RPMI8226 (cell line): ENCODE measurements around the gene RIPOR3.
A peak's percentile ranks its signal among the peaks of the same experiment; 100 is the strongest.
"Not testable (repeated sequence)": the region's sequence is repeated elsewhere in the genome, so short reads cannot be mapped to it uniquely, and the experiment has no call there.

Experiments
- DNase-seq: peaks from one replicate; pipeline ENCODE4 v3.0.0-alpha.2; 2015

RIPOR3 gene

DNA sequence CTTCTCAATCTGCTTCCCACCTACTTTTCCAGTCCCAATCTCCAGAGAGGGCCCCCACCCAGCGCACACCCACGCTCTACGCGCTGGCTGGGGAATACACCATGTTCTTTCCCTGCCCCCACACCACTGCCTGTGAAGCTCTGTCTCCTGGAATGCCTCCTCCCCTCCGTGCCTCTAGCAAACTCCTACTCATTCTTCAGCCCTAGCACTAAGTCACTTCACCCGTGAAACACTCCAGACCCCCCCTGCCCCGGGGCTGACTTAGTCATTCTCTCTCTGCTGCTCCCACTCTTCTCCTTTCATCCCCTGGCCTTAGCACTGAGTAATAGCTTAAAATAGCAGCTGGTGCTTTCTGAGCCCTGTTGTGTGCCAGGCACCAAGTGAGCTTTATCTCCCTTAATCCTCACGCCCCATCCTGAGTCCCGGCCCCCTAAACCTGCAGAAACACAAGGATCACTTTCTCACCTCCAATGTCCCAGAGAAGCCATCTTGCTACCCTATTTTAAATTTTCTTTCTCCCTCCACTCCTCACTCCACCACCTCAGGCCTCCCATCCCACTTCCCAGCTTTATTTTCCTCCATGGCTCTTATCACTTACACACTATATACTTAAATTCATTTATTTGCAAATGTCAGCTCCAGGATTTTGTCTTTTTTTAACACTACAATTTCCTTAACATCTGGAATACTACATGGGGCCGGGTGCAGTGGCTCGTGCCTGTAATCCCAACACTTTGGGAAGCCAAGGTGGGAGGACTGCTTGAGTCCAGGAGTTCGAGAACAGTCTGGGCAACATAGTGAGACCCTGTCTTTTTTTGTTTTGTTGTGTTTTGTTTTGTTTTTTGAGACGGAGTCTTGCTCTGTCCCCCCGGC lies 33.7 kb upstream of the RIPOR3 start:
- DNase-seq, result no peak

DNA sequence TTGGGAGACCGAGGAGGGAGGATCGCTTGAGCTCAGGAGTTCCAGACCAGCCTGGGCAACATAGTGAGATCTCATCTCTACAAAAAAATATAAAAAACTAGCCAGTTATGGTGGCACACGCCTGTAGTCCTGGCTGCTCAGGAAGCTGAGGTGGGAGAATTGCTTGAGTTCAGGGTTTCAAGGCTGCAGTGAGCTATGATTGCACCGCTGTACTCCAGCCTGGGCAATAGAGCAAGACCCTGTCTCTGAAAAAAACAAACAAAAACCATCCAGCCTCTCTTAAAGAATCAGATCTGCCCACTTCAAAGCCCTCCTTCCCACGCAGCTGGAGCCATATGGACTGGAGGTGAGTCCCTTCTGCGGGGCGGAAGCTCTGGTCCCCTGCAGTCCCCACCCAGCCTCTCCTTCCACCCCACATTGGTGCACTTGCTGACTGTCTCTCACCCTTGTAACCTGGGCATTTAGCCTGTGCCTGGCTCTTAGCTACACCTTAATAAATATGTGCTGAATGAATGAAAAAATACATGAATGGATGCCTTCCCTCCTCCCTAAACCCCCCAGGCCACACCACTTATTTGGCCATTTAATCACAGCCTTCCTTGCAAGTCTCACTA lies 32.9 kb upstream of the RIPOR3 start:
- DNase-seq, result no peak

DNA sequence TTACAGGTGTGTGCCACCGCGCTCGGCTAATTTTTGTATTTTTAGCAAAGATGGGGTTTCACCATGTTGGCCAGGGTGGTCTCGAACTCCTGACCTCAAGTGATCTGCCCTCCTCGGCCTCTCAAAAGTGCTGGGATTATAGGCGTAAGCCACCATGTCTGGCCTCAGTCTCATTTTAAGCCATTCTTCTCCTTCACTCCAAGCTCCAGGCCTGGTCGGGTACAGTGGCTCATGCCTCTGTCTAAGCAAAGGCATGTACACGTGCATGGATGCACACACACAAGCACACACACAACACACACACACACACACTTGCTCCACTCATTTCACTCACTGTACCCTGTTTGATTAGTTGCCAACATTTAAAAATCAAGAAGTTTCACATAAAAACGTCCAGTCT lies 32.3 kb upstream of the RIPOR3 start:
- DNase-seq, result no peak

DNA sequence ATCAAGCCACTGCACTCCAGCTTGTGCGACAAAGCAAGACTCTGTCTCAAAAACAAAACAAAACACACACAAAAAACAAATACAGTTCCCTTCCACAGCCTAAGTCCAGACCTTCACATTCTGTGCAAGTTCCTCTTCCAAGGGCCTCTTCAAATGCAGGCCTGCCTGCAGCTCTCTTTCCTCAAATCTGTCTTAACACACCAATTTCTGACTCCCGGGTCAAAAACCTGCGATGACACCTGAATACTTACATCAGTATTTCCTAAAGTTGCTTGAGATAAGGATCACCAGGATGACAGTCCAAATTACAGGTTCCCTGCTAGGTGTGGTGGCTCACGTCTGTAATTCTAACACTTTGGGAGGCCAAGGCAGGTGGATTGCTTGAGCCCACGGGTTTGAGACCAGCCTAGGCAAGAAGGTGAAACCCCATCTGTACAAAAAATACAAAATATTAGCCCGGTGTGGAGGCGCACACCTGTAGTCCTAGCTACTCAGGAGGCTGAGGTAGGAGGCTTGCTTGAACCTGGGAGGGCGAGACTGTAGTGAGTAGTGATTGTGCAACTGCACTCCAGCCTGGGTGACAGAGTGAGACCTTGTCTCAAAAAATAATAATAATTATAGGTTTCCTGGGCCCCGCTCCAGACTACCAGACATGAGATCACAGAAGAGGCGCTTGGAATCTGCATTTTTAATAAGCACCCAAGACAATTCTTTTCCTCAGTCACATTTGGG lies 31.2 kb upstream of the RIPOR3 start:
- DNase-seq, result no peak

DNA sequence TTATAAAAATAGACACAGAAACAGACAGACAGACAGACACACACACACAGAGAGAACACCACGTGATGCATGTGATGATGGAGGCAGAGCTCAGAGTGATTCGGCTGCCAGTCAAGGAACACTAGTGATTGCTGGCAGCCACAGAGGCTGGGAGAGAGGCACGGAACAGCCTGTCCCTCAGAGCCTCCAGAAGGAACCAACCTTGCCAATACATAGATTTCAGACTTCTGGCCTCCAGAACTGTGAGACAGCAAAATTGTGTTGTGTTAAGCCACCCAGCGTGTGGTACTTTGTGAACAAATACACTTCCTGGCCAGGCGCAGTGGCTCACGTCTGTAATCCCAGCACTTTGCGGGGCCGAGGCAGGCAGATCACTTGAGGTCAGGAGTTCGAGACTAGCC lies 30.5 kb upstream of the RIPOR3 start:
- no peak for DNase-seq

DNA sequence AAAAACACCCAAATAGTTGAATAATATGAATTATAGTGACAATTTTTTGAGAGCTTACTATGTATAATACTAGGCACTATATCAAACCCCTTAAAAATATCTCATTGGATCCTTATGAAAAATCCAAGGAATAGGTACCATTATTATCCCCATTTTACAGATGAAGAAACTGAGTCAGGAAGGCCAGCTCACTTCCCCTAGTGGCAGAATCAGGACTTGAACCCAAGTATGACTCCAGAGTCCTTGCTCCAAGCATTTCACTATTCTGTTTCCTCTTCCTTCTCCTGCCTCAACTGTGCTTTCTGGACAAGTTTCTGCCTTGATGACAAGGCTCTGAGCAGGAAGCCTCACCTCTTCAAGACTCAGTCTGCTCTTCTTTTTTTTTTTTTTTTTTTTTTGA lies 29.2 kb upstream of the RIPOR3 start:
- DNase-seq, result no peak

DNA sequence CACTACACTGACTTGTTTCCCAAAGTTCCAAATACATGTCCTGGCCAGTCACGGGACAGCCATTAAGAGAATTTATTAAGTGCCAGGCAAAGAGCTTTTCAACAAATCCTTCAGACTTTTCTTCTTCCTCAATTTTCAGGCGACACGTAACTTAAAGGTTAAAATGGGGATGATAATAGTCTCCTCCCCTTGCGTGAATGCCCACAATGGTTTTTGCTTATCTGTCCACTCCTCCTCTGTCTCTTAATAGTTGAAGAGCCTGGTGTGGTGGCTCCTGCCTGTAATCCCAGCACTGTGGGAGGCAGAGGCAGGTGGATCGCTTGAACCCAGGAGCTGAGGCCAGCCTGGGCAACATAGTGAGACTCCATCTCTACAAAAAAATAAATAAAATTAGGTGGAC lies 28.7 kb upstream of the RIPOR3 start:
- DNase-seq, result no peak

DNA sequence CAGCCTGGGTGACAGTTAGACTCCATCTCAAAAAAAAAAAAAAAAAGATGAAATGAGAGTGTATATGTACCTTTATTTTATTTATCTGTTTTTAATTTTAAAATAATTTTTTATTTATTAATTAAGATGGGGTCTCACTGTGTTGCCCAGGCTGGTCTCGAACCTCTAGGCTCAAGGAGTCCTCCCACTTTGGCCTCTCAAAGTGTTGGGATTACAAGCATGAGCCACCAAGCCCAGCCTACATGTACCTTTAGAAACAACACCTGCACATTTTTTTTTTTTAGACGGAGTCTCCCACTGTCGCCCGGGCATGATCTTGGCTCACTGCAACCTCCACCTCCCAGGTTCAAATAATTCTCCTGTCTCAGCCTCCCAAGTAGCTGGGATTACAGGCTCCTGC lies 28.0 kb upstream of the RIPOR3 start:
- DNase-seq, result no peak

DNA sequence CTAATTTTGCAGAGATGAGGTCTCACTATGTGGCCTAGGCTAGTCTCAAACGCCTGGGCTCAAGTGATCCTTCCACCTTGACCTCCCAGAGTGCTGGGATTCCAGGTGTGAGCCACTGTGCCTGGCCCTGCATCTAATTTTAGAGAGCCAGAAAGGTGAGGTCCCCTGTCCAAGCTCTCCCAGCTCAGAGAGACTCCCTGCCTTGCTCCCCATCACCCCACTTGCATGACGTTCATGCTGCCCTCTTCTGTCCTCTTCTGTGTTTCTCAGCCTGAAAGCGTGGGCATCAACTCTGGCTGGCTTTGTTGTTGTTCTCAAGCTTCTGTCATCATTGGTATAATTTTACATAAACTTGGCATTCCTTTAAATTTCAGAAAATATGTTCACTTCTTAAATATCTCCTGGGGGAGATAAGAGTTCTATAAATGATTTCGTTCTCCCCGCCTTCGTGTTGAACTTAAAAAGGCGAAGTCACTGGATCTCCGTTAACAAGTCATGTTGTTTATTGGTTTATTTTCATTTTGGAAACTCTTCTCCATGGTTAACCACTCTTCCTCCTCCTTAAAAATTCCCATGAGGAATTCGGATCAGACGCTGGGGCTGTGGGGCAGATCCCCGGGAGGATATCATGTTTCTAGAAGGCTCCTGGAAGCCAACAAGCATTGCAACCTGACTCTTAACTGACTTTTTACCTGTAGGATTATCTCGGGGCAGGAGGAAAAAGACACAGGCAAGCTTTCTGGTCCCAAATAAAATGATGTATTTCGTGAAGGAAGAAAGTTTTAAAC lies 26.8 kb upstream of the RIPOR3 start:
- DNase-seq, result no peak

DNA sequence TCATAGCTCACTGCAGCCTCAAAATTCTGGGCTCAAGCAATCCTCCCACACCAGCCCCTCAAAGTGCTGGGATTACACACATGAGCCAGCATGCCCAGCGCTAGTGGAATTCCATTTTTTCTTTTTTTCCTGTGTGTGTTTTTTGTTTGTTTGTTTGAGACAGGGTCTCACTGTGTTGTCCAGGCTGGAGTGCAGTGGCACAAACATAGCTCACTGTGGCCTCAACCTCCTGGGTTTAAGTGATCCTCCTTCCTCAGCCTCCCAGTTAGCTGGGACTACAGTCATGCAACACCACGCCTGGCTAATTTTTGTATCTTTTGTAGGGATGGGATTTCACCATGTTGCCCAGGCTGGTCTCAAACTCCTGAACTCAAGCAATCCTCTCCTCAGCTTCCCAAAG lies 26.0 kb upstream of the RIPOR3 start:
- no peak for DNase-seq

DNA sequence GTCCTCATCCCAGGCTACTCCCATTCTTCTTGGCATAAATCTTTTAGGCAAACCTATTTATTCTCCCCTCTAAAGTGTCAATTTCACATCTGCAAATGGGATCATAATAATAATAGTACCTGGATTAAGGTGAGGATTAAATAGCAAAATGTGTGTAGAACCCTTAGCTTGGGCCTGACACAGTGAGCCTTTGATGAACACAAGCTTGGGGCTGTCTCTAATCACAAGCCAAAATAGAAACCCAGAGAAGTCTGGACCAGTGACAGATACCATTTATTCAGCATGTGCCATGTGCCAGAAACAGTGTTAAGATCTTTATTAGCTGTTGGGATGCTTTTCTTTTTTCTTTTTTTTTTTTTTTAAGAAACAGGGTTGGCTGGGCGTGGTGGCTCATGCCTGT lies 25.2 kb upstream of the RIPOR3 start:
- DNase-seq, result no peak

DNA sequence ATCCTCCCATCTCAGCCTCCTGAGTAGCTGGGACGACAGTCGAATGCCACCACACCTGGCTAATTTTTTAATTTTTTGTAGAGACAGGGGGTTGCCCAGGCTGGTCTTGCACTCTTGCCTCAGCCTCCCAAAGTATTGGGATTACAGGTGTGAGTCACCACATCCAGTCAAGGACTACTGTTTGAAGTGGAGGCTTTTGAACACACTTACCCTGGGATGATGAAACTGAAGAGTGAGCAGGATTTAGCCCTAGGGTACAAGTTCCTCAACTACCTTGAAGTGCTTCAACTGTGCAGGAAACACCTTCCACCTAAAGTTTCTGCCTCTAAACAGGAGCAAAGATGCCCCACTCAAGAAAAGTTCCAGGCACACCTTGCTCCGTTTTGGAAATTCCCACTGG lies 24.4 kb upstream of the RIPOR3 start:
- DNase-seq, result no peak

DNA sequence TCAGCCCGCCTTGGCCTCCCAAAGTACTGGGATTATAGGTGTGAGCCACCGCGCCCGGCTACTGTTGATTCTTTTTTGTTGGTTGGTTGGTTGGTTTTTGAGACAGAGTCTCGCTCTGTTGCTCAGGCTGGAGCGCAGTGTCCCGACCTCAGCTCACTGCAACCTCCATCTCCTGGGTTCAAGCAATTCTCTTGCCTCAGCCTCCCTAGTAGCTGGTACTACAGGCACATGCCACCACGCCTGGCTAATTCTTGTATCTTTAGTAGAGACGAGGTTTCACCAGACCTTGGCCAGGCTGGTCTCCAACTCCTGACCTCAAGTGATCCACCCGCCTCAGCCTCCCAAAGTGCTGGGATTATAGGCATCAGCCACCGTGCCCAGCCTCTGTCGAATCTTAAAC lies 23.1 kb upstream of the RIPOR3 start:
- not testable (repeated sequence) for DNase-seq

DNA sequence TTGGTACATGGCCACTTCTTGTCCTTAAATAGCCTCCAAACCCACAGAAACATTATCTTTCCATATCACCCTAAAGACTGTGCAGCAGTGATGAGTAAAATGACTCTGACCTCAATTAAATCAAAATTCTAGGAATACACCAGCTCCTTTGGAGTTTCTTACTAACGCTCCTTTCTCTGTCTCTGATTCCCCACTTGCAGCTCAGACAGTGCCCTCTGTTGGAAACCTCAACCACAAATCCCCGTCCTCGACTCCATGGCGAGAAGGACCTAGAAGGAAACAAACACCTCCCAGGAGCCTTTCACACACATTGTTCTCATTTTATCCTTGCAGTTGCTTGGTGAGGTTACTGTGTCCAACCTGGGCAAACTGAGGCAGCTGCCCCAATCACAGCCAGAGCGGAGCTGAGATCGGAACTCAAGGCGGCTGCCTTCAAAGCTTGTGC lies 22.3 kb upstream of the RIPOR3 start:
- DNase-seq, result no peak

DNA sequence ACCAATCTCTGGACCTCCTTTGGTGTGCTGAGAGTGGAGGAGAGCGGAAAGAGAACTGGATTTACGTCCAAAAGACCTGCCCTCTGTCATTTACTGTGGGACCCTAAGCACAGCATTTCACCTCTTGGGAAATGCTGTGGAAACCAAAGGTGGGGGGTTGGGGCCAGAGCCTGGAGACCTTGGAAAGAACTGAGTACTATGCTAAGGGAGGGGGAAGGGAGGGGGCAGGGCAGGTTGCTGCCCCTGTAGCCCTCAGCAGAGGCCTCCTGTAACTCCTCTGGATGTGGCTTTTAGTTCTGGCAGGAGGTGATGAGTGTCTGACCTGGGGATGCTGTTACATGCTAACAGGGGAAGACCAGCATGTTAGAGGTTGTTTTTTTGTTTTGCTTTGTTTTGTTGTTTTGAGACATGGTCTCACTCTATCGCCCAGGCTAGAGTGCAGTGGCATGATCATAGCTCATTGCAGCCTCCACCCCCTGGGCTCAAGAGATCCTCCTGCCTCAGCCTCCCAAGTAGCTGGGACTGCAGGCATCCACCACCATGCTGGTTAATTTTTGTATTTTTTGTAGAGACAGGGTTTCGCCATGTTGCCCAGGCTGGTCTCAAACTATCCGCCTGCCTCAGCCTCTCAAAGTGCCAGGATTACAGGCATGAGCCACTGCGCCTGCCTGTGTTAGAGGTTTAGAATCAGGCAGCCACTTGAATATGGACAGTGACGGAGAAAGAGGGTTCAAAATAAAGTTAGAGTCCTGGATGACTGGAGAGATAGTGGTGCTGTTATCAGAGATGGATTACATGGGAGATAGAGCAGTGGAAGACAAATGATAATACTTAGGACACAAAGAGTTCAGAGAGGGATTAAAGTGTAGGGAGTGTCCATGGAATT lies 21.7 kb upstream of the RIPOR3 start:
- DNase-seq, result no peak

DNA sequence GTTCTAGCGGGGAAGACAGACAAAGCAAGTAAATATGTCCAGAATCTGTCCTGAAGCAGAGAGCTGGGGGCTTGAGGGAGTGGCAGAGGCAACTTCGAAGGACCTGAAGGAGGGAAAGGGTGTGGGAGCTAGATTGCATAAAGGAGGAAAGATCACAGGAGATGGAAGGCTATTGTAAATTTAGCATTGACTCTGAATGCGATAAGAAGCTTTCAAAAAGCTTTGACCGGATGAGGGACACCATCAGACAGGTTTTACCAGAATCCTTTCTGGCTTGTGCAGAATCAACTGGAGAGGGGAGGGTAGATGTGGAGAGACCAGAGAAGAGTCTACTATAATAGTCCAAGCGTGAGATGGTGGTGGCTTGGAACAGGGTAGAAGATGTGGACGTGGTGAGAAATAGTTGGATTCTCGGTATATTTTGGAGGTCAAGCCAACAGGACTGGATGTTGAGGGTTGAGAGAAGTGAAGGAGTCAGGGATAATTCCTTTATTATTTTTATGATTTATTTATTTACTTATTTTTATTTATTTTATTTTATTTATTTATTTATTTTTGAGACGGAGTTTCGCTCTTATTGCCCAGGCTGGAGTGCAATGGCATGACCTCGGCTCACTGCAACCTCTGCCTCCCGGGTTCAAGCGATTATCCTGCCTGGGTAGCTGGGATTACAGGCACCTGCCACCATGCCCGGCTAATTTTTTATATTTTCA lies 19.9 kb upstream of the RIPOR3 start:
- DNase-seq, result no peak

DNA sequence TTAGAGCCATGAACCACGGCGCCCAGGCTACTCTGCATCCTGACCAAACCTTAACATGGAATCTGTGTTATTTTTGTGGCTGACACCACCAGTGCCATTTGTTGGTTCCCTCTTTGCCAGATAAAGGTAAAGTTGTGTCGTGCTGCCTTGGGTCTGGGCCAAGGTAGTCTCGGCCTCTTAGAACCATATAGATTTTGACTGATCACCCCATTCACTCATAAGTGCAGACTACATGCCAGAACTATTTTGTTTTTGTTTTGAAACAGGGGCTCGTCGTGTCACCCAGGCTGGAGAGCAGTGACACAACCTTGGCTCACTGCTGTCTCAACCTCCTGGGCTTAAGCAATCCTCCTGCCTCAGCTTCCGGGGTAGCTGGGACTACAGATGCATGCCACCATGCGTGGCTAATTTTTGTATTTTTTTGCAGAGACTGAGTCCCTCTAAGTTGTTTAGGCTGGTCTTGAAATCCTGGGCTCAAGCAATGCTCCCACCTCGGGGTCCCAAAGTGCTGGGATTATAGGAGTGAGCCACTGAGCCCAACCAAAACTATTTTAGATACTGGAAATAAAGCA lies 19.2 kb upstream of the RIPOR3 start:
- no peak for DNase-seq

DNA sequence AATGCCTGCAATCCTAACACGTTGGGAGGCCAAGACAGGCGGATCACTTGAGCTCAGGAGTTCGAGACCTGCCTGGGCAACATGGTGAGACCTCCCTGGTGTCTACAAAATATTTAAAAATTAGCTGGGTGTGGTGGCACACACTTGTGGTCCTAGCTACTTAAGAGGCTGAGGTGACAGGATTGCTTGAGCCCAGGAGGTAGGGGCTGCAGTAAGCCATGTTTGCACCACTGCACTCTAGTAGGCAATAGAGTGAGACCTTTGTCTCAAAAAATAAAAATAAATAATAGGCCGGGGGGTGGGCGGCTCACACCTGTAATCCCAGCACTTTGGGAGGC lies 18.3 kb upstream of the RIPOR3 start:
- no peak for DNase-seq

DNA sequence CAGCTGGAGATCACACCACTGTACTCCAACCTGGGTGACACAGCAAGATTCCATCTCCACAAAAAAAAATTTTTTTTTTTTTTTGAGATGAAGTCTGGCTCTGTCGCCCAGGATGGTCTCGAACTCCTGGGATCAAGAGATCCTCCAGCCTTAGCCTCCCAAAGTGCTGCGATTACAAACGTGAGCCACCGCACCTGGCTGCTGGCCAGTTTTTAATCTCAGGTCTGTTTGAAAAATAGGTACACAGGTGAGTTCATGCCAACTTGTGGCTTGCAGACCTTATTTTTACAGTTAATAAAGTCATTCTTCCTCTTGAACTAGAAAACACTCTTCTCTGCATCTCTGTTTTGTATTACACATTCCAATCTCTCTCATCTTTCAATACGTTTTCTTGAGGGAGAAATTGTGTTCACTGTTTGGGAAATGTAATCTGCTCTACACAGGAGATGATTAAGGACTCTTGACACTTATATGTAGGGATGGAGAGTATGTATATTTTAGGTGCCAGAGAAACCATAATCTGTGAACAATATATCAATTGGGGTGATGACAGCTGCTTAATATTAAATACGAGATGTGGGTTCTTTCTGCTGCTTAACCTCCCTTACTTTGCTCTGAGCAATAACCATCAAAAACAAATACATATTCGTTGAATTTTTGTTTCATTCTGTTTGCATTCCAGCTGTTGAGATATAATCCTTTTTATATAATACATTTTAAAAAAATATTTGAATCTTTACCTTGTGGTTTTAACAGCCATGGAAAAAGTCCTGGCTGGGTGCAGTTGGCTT lies 17.7 kb upstream of the RIPOR3 start:
- peak; percentile 40 for DNase-seq

DNA sequence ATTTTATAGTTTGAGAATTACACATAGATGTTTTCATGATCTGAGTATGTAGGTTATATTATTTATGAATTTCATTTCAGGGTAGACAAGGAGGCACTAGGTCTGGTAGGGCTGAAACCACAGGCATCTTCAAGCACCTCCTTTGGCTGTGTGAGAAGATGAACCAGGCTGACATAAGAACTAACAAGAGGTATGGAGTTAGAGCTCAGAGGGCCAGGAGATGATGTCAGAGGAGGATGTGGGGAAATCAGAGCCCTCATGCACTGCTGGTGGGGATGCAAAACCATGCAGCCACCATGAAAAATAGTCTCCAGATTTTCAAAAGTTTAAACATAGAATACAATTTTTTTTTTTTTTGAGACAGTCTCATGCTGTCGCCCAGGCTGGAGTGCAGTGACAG lies 13.6 kb upstream of the RIPOR3 start:
- no peak for DNase-seq
